Measurements from ENCODE around the gene PRAC1. TPM values are rescaled to one million over a fixed set of nuclear protein-coding genes. Genes with fewer than 3 reads are reported as not detected.

The PRAC1 gene
- total RNA-seq, 1 experiment from 2014 or later, result not detected

DNA sequence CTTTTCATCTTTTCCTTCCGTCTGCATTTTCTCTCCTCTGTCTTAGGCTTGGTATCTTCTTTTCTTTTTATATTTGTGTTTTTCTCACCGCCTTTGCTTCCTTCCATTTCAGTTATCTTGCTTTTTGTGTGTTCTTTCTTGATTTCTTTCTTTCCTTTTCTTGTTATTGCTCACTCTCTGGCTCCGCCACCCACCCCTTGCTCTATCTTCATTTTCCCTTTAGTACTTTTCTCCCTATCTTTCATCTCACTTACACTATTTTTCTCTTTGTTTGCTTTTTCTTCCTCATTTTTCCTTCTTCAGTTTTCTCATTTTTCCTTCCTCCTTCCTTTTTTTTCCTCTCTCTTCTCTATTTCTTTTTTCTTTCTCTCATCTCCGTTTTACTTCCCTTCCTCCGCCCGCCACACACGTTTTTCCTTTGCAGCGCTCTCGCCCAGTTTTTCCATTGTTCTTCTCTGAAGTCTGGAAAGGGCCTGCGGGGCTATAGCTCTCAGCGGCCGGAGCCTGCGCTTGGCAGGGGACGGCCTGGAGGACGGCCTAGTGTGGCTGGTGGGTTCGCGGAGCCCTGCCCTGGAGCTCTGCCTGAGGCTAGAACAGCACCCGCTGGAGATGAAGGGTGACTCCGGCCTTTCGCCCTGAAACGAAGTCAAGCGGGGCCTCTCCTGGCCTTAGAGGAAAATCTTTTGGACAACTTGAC is 11.5 kb upstream of the PRAC1 start (continued):
- TF ChIP-seq, protein P1, sequence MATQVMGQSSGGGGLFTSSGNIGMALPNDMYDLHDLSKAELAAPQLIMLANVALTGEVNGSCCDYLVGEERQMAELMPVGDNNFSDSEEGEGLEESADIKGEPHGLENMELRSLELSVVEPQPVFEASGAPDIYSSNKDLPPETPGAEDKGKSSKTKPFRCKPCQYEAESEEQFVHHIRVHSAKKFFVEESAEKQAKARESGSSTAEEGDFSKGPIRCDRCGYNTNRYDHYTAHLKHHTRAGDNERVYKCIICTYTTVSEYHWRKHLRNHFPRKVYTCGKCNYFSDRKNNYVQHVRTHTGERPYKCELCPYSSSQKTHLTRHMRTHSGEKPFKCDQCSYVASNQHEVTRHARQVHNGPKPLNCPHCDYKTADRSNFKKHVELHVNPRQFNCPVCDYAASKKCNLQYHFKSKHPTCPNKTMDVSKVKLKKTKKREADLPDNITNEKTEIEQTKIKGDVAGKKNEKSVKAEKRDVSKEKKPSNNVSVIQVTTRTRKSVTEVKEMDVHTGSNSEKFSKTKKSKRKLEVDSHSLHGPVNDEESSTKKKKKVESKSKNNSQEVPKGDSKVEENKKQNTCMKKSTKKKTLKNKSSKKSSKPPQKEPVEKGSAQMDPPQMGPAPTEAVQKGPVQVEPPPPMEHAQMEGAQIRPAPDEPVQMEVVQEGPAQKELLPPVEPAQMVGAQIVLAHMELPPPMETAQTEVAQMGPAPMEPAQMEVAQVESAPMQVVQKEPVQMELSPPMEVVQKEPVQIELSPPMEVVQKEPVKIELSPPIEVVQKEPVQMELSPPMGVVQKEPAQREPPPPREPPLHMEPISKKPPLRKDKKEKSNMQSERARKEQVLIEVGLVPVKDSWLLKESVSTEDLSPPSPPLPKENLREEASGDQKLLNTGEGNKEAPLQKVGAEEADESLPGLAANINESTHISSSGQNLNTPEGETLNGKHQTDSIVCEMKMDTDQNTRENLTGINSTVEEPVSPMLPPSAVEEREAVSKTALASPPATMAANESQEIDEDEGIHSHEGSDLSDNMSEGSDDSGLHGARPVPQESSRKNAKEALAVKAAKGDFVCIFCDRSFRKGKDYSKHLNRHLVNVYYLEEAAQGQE (IDR thresholded peaks at IDR 0.05; ENCODE audit: low read depth), result no peak
- TF ChIP-seq TCF7L2 (IDR thresholded peaks at IDR 0.05; ENCODE audit: borderline replicate concordance, extremely low read depth, insufficient read depth, insufficient read length), result no peak

DNA sequence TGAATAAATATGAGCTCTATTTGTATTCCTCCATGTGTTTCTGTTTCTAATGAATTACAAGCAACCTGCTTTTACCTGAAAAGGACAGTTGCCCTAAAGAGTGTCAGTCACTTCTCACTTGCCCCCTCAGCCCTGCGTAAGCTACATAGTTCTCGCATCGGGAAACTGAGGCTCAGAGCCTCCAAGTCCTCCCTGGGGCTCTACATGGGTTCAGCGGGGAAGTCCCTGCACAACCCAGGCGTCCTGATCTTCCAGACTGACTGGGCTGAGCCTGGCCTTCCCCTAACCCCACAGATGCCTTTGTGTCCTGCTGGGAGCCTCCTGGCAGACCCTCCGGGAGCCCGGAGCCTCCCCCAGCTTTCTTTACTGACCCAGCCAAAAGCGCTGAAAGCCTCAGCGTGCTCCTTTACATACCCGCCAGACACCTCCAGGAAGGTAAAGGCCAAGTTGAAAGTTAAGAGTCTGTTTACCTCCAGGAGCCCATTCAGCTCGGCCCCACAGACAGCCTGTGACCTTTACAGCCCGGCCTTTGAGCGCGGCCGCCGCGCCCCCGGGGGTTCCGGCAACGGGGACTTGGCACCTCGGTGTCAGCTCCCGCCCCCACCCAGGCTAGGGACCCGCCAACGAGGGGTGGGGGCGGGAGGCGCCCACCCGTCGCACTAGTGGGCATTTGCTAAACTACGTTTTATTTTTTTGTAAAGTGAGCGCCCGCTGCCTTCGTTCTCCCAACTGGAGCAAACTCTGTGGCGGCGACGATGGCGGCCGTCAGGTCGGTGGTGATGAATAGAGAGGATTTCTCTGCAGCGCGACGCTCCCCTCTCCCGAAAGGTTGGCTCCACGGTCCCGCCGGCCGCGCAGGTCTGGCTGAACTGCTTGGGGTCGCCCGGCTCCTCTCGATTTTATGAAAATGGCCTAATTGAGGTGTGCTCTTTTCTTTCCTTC is 10.6 kb upstream of the PRAC1 start:
- ATAC-seq (no peak), DNase-seq (ENCODE audit: low read depth, low spot score) (no peak)
- no peak overlapping the region for H2AFZ ChIP-seq (ENCODE audit: low read depth, low read length, poor library complexity, severe bottlenecking)
- RAD21 ChIA-PET (ENCODE audit: low non-redundant PET in 1 of 2, low total read pairs in 2 of 2, uncharacterized antibody in 2 of 2, unreplicated experiment in 2 of 2), result no interaction called here
- no TSS peak for BruUV-seq (replicated peaks)
- H3K4me1 ChIP-seq (ENCODE audit: control insufficient read depth in 1 of 2, insufficient read depth in 2 of 2, low read length in 2 of 2), result peaks cover under 1 to 12% of the 10 kb centered on the region in 2 experiments; a peak in 3 of 4 replicates
- no peaks in the 10 kb centered on the region for H3K9me3 ChIP-seq (ENCODE audit: control insufficient read depth in 1 of 2, insufficient read depth in 1 of 2, low read depth in 1 of 2, low read length in 2 of 2)
- TF ChIP-seq EZH2 (IDR thresholded peaks at IDR 0.05) (no peak), POLR2A (IDR thresholded peaks at IDR 0.05; ENCODE audit: borderline replicate concordance, extremely low read depth, insufficient read depth, insufficient read length) (no peak), ZBTB33 (IDR thresholded peaks at IDR 0.05; ENCODE audit: extremely low read depth, insufficient replicate concordance, low read length) (no peak), ZFX (IDR thresholded peaks at IDR 0.05) (no peak), CEBPB (IDR thresholded peaks at IDR 0.05; ENCODE audit: low read depth) (no peak), ZNF274 (IDR thresholded peaks at IDR 0.05; ENCODE audit: low read depth, low read length) (no peak), SIN3A (IDR thresholded peaks at IDR 0.05; ENCODE audit: low read depth) (no peak)
- TF ChIP-seq, protein P2, sequence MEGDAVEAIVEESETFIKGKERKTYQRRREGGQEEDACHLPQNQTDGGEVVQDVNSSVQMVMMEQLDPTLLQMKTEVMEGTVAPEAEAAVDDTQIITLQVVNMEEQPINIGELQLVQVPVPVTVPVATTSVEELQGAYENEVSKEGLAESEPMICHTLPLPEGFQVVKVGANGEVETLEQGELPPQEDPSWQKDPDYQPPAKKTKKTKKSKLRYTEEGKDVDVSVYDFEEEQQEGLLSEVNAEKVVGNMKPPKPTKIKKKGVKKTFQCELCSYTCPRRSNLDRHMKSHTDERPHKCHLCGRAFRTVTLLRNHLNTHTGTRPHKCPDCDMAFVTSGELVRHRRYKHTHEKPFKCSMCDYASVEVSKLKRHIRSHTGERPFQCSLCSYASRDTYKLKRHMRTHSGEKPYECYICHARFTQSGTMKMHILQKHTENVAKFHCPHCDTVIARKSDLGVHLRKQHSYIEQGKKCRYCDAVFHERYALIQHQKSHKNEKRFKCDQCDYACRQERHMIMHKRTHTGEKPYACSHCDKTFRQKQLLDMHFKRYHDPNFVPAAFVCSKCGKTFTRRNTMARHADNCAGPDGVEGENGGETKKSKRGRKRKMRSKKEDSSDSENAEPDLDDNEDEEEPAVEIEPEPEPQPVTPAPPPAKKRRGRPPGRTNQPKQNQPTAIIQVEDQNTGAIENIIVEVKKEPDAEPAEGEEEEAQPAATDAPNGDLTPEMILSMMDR (IDR thresholded peaks at IDR 0.05 in 2 of 3, conservative IDR thresholded peaks at IDR 0.05 in 1 of 3; ENCODE audit: borderline replicate concordance in 1 of 3, insufficient read depth in 1 of 3, low read depth in 2 of 3, low read length in 2 of 3), result no peak
- TF ChIP-seq, protein P3, sequence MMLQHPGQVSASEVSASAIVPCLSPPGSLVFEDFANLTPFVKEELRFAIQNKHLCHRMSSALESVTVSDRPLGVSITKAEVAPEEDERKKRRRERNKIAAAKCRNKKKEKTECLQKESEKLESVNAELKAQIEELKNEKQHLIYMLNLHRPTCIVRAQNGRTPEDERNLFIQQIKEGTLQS (IDR thresholded peaks at IDR 0.05), result no peak
- no peaks in the 10 kb centered on the region for H4K20me1 ChIP-seq (ENCODE audit: insufficient read depth)
- no peak overlapping the region for H3K4me2 ChIP-seq (ENCODE audit: low read length)
- POLR2A ChIA-PET, result no interaction called here
- no peak overlapping the region for H3K9ac ChIP-seq (ENCODE audit: low read length)
- no peaks in the 10 kb centered on the region for H3K36me3 ChIP-seq (ENCODE audit: control insufficient read depth in 1 of 2, insufficient read depth in 2 of 2, low read length in 2 of 2)
- no peak overlapping the region for H3K27ac ChIP-seq (ENCODE audit: low read depth, low read length)
- H3K79me2 ChIP-seq (ENCODE audit: insufficient read depth, low read length), result no peaks in the 10 kb centered on the region
- H3K9me2 ChIP-seq (ENCODE audit: insufficient read depth), result no peaks in the 10 kb centered on the region
- intact Hi-C loops (cut with micrococcal nuclease), result no loop called here
- peaks cover 31% of the 10 kb centered on the region; the same call in 1 of the 2 replicates for H3K27me3 ChIP-seq (ENCODE audit: insufficient read depth, low read length)
- H3K4me3 ChIP-seq (replicated peaks in 1 of 2; ENCODE audit: low read depth in 1 of 2, low read length in 2 of 2), result no peak overlapping the region
- CTCF ChIA-PET, result interaction anchor here (2.4 kb wide), 1 partner anchor 58 kb away, joined by 7 read pairs; no protein-coding TSS in a partner anchor
